ENCODE data around the gene MADD.

The MADD gene

DNA sequence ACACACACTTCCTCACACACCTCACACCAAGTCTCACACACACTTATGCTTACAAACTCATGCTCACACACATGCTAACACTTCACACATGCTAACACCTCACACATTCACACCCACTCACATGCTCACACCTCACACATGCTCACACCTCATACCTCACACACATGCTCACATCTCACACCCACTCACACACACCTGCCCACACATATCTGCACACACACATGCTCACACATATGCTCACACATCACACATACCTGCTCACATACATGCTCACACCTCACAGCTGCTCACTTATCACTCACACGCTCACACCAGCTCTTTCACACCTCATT lies 87.0 kb downstream of the MADD start:
- DNase-seq (ENCODE audit: low read depth) = no peak

GRCh38 chr11:47357985-47358730 lies 88.2 kb downstream of the MADD start:
- no peak for DNase-seq (ENCODE audit: low read depth)

- DNase-seq (ENCODE audit: low read depth) = no peak
These were observed 88.8 kb downstream of the MADD start for GRCh38 chr11:47358731-47359051.

GRCh38 chr11:47359162-47359561 lies 89.2 kb downstream of the MADD start:
- no peak for DNase-seq (ENCODE audit: low read depth)

DNA sequence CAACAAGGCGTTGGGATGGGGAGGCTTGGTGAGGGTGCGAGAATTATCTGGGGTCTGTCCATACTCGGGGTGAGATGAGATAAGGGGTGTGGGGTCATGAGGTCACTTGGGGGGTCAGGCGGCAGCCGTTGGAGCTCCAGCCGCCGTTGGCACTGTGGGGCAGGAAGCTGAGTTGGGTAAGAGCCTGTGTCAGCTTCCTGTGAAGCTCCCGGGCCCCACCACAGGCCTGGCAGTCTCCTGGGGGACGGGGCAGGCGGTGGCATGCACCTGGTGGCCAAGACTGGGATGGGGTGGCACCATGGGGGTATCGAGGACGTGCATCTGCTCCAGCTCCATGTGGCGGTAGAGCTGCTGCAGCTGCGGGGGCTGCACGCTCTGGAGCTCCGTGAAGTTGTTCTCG lies 89.7 kb downstream of the MADD start:
- DNase-seq (ENCODE audit: low read depth) = no peak

GRCh38 chr11:47360341-47360740 lies 90.4 kb downstream of the MADD start:
- no peak for DNase-seq (ENCODE audit: low read depth)

- DNase-seq (ENCODE audit: low read depth) = no peak
These were observed 91.5 kb downstream of the MADD start for GRCh38 chr11:47361419-47361818.

GRCh38 chr11:47366020-47366490 lies 96.1 kb downstream of the MADD start:
- no peak for DNase-seq (ENCODE audit: low read depth)

DNA sequence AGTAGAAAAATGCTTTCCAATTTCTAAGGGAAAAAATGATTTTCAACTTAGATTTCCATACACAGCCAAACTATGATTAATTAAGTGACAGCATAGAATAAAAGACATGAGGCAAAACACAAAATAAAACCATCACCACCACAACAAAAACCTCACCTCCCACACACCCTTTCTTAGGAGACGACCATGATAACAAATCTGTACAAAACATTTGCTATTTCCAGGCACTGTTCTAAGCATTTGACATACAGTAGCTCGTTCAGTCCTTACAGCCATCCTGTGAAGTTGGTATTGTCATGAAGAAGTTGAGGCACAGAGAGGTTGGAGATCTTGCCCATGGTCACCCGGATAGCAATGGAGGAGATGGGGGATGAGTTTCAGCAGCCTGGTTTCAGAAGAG lies 99.7 kb downstream of the MADD start:
- no peak for DNase-seq (ENCODE audit: low read depth)

- DNase-seq (ENCODE audit: low read depth) = no peak
These were observed 102.5 kb downstream of the MADD start for GRCh38 chr11:47372422-47372821.

DNA sequence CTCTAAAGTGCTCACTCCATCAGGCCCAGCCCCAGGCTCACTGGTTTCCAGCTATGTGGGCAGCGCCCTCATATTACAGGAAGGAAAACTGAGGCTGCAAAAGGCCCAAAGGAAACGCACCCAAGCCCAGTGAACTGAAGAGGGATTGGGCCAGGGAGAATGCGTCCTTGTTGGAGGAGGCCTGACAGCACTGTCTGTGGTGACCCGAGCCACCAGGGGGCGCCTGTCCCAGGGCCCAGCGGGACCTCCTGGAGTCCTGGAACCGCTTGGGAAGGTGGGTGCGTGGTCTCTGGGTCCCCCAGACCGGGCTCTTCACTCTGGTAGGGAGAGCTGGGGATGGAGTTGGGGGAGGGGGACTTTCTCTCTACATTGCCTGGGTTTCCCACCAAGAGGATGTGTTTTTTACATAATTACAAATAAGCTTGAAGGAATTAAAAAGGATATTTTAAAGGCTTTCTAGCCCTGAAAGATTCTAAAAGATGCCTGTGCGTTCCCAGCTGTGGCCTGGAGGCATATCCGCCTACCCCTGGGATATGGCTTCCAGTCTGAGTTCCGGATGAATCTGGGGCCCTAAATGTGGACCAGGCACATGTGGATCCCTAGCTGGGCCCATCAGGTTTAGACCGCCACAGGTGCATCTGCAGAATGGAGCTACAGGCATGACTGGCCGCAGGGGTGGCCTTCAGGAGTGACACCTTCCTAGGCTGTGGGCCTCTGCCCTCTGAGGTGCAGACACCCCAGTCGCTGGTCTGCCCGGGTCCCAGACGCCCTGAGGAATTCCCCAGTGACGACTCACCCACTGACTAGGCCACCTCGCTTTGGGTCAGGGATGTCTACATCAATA lies 104.2 kb downstream of the MADD start:
- DNase-seq (ENCODE audit: low read depth) = peak; percentile 80

- DNase-seq (ENCODE audit: low read depth) = no peak
These were observed 104.7 kb downstream of the MADD start for GRCh38 chr11:47374720-47375019.

GRCh38 chr11:47375020-47375419 lies 105.1 kb downstream of the MADD start:
- DNase-seq (ENCODE audit: low read depth) = no peak

- DNase-seq (ENCODE audit: low read depth) = no peak
These were observed 105.7 kb downstream of the MADD start for GRCh38 chr11:47375546-47376085.

DNA sequence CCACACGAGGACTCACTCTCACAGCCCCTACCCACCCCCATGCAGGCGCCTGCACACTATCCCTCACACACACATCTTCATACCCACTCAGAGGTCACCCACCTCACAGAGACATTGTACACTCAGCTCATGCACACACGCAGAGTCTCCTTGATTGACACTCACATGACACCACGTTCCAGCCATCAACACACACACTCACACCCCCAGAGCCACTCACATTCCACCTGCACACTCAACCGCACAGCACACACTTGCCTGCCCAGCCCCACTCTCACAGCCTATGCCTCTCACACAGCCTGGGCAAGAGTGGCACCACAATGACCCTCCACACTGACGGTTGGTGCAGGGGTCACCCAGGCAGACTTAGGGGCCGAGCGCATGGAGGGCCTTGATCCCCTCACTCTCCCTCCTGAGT lies 106.2 kb downstream of the MADD start:
- DNase-seq (ENCODE audit: low read depth) = no peak

DNA sequence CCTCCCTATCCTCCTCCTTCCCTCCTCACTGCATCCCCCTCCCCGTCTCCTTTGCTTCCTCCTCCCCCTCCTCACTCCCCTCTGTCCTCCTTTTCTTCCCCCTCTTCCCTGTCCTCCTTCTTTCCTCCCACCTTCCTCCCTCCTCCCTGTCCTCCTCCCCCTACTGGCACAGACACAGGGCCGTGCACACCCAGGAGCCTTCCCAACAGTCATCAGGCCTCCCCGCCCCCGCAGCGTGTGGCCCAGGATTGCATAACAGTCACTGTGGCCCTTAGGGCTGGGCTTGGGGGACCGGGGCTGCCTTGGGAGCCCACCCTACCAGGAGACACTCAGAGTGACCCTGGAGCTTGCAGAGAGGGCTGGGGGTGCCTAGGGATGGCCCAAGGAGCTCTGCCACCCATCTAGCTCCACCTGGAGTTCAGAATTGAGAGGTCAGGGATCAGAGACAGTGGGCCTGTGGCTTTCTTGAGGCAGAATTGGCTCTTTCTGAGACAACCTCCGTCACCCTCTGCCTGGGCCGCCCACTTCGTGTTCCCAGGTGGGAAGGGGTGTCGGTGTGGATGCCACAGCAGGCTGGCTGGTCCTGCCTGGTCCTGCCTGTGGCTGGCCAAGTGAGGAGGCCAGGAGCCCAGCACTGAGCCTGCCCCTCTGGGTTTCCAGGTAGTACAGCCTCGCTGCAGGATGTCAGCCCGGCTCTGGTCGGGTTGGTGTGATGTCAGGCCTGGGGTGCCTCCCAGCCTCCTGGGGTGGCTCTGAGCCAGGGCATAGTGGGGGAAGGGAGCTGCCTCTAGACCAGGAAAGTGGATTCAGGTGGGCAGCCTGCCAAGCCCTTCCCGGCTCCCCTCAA lies 106.8 kb downstream of the MADD start:
- no peak for DNase-seq (ENCODE audit: low read depth)

GRCh38 chr11:47377571-47378009 lies 107.7 kb downstream of the MADD start:
- DNase-seq (ENCODE audit: low read depth) = no peak

GRCh38 chr11:47378010-47378835 lies 108.3 kb downstream of the MADD start, which contains the start of gene SPI1:
Gene SPI1 (minus strand): TSS chr11:47378547. CDS start chr11:47378353, 194 bp downstream.
- DNase-seq (ENCODE audit: low read depth) = no peak

GRCh38 chr11:47378836-47379170 lies 108.9 kb downstream of the MADD start:
- DNase-seq (ENCODE audit: low read depth) = no peak

GRCh38 chr11:47379317-47379716 lies 109.4 kb downstream of the MADD start:
- DNase-seq (ENCODE audit: low read depth) = no peak

All from ELR (cell line).